Daoy (cell line): Measurements from ENCODE around the gene NCK2. TPM values are rescaled to one million over a fixed set of nuclear protein-coding genes. Genes with fewer than 3 reads are reported as not detected.

ENCODE experiments used
- DNase-seq: peaks from one replicate; pipeline ENCODE4 v3.0.0-alpha.2; 2015; ENCODE audit warnings: low read depth
- total RNA-seq: library from RNA; depleted of rRNA; stranded (reverse); fragments of >200 nt; shearing (Covaris generic); gene quantifications from 2 replicates; pipeline ENCODE4 v1.2.3, GENCODE V29; 2014

Gene NCK2
- total RNA-seq, 1 experiment from 2014 or later: 25.7 TPM

DNA sequence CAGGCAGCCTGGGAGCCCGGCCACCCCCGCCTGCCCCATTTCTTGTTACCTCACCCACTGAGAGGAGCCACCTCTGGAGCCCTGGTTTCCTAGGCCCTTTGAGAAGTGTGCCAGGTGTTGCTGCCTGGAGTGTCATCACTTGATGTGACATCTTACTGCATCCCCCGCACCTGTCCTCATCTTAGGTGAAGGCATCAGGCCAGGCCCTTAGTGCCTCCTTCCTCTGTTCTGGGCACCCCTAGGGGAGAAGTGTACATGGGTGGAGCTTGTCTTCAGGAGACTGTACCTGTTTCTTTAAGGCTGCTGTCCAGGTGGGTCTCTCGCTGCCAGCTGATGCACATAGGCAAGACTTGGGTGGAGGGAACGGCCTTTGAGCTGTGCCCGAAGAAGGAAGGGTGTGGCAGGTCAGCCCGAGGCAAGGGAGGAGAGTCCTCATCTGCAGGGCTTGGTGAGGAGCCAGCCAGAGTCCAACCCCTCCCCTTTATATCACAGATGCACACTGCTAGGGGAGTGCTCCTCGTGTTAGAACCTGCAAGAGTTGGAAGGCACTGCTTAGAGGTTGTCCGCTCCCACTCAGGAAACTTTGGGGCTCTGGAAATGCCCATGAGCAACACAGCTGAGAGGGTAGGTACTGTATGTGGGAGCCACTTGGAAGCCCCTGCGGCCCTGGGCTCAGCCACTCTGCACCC is 45.9 kb downstream of the NCK2 start:
- no peak for DNase-seq

DNA sequence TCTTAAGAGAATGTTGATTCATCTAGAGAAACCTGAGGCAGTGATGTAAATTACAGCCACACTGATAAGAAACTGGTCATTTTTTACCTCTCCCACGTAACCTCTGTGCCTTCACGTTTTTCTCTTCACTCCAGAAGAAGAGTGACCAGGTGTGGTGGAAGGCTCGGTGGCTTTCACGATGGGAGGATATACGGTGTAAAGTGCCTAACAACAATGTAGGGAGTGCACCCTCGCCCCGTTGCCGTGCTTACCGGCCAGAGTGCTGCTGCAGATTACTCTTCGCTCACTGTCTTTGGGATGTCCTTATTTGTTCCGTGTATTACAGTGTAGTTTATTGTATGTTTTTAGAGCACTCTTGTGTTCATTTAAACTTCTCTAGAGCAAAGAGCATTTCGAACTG is 46.5 kb downstream of the NCK2 start:
- DNase-seq: no peak

DNA sequence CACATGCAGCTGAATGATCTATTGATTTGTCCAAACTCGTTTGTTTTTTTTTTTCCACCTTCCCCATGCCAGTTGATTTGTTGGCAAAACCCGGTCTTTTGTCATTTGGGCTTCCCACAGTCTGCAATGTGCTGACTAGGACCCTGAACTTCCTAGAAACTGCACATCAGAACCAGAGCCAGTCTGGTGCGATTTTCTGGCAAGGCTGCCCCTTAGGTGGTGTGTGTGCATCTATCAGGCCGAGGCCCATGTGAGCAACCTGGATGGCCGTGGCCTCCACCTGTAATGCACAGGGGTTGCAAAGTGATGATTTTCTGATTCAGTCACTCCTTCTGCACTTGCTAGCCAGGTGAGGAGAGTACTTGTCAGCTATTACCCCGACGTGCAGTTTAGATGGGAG is 47.8 kb downstream of the NCK2 start:
- no peak for DNase-seq

DNA sequence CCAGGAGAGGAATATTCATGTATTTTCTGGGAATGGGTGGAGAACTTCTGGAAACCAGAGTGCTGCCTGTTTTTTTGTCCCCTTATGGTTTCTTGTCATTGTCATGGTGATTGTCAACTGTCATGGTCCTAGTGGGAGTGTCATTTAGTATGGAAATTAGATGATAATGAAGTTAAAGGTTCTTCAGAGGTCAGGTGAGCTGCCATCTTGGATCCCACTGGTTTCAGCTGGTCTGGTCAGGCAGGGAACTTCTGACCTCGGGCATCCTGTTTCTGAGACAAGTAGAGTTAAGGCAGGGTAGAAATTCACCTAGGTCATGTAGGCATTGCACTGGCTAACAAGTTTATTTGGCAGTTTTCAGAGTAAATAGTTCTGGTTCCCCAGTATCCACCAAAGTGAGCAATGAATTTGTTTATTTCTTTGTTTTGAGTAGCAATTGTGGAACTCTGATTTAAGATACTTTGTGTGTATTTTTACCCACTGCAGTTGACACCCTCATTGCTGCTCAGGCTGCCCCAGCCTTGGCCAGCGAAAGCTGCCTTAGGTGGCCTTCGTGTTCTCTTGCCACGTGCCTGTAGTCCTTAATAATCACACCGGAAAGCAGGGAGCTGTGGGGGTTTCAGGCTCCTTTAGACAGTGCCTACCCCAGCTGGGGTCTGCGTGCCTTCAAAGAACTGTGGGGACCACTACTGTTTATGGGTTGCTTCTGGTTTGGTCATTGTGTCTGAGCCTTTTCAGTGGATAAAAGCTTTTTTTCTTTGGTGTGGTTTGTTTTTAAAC is 48.7 kb downstream of the NCK2 start:
- DNase-seq: no peak

DNA sequence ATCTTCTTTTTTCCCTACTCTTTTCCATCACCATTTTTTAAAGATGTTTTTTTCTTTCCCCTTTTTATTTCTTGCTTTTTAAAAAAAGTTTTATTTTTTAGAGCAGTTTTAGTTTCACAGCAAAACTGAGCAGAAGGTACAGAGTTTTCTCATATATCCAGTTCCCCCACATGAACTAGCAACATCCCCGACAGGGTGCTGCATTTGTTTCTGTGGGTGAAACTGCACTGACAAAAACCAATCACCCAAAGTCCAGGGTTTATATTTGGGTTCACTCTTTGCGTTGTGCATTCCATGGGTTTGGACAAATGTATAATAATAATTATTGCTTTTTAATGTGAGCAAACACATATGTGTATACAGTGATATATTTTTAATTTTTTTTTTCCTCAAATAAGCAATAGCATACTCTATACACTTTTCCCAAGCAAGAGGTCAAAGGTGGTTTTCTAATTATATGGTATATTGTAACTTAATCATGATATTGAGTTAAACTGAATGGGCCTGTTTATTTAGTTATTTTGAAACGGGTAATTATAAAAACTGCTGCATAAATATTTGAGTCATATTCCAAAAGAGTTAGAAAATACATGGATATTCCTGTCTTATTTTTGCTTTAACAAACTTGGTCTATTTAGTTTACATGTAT is 50.3 kb downstream of the NCK2 start:
- DNase-seq: no peak

DNA sequence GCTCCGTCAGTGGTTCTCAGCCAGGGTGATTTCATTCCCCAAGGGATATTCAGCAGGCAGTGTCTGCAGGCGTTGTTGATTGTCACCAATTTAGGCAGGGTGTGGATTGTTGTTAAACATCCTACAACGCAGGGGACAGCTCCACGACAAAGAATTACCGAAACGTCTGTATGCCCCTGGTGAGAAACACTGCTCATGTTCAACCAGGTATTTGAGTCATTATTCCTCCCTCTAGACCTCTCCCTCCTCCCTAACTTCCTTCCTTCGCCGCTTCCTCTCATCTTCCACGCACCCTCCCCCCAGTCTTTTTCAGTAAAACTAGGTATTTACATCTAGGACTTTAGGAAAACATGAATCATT is 50.8 kb downstream of the NCK2 start:
- no peak for DNase-seq

- no peak for DNase-seq
Observed at GRCh38 chr2:105796131-105796638, 51.5 kb downstream of the NCK2 start.

DNA sequence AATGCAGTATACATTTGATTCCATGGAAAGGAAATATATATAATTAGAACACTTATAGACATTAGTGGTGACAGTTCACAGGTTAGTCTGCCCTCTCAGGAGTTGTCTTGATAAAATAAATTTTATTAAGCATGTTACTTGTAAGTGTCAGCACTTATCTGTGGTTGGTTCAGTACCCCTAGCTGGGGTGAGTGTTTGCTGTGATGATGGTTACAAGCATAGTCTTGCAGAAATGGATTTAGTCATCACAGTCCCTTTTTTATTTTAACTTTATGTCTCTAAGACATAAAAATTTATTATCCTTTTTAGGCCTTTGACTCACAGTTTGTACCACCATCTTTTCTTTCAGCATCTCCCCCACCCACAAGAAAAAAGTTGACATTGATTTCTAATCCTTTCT is 52.1 kb downstream of the NCK2 start:
- DNase-seq: no peak

GRCh38 chr2:105797298-105797819 is 52.6 kb downstream of the NCK2 start:
- DNase-seq: peak; percentile 62

DNA sequence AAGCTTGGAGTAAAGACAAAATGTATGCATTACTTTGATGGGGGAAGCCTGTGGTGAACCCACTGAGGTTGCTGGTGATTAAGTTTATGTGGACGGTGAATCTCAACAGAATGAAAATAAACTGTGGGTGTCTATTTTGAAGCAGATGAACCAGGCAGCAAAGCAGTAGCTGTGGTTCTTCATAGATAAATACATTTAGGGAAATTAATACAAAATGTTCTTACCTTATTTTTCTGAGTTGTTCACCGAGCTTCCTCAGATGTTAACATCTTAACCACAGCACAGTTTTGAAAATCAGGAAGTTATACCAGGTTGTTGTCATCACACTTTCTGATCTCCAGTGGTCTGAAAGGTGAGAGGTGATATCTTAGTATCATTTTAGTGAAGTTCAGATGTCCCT is 53.9 kb downstream of the NCK2 start:
- DNase-seq: no peak

GRCh38 chr2:105800036-105800713 is 55.5 kb downstream of the NCK2 start:
- no peak for DNase-seq

DNA sequence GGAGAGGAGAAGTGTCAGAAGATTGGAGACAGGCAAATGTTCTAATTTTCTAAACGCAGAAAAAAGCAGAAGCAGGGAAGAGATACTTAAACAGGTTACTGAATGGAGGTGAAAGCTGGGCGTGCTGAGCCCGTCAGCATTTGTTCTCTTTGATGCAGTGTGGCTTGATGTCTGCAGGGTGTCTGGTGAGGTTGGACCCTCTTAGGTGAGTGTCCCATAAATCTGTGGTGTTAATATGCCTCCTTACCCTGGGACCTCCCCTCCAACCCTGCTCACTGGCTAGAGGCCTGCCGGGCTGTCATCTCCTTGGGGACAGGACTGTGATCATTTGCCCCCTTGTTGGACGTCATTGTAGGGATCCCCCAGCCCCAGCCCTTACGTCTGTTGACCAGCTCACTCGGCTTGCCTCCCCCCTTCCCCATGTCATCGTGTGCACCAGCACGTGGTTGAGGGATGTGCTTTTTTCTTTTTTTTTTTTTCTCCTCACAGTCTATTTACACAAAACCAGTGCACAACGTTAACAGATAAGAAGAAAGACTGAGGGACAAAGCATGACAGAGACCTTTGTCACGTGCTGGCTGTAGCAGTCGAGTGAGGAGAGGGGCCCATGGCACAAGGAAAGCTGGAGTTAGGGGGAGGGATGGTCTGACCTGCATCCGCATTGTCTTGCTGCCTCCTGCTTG is 56.4 kb downstream of the NCK2 start:
- DNase-seq: no peak

GRCh38 chr2:105801961-105802360 is 57.2 kb downstream of the NCK2 start:
- no peak for DNase-seq

GRCh38 chr2:105802587-105802986 is 57.9 kb downstream of the NCK2 start:
- DNase-seq: peak; percentile 45

DNA sequence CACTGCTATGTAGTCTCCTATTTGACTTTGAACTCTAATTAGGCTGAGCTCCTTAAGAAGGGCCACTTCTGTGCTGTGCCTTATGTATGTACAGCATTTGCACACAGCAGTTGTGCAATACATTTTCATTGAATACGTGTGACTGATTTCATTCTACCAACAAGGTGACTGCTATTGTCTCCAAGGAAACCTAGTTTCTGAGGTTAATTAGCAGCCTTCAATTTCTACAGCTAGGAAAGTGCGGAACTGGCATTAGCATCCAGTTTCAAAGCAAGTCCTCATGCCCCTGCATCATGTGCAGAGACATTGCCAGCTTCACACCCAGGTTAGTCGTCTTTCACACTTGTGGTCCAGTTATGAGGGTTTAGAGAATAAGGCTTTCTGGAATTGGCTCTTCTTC is 58.6 kb downstream of the NCK2 start:
- no peak for DNase-seq

DNA sequence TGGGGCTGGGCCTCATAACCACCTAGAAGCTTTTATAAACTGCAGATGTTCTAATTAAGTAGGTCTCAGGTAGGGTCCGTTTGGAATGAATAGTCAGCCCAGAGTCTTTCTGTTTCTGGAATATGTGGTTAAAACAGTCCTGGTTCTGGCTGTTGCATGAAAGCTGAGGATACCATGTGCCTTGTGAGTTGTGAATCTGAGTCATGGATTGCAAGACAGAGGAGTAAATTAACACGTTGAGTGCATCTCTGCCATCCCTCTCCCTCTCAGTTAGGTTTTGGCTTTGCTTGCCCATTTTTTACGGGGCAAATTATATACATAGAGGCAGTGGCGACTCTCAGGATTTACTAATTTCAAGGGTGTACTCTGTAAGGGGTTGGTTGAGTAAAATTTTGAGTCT is 59.1 kb downstream of the NCK2 start:
- DNase-seq: no peak

GRCh38 chr2:105804266-105804665 is 59.6 kb downstream of the NCK2 start:
- DNase-seq: peak; percentile 47

- DNase-seq: no peak
Observed at GRCh38 chr2:105806996-105807395, 62.3 kb downstream of the NCK2 start.

DNA sequence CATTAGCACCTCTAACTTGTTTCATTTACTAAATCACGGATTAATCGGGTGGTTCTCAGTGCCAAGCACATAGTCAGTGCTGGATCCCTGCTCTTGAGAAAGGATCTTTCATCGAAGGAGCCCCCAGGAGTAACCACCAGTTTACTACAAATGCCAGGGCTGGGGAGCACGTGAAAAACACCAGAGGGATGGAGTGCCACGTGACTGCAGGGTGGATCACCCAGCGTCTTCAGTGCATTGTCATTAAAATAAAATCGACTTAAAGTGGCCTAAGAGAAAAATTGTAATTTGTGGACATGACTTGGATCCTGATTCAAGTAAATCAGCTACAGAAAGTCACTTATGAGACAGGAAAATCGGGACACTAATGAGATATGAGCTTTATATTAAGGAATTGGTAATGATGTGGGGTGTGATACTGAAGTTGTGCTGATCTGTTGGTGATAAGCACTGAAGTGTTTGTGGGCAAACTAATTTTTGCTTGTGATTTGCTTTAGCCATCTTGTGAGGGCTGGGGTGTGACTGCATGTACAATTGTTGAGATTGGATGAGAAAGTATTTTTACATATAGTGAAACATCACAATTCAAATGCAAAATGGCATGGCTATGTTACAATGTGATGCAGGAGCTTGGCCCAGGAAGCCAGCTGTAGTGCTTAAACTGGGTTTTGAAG is 63.8 kb downstream of the NCK2 start:
- DNase-seq: no peak

GRCh38 chr2:105809097-105809473 is 64.4 kb downstream of the NCK2 start:
- no peak for DNase-seq

GRCh38 chr2:105809723-105810122 is 65.0 kb downstream of the NCK2 start:
- no peak for DNase-seq
